Raji (cell line): ENCODE results near the gene WNK1.

ENCODE experiments used
- POLR2A ChIP-seq: IDR thresholded peaks from 2 replicates; pipeline ENCODE4 v1.6.1; 2011; ENCODE audit warnings: low read depth, low read length, control low read depth; ENCODE audit not compliant: insufficient read depth

Gene WNK1

DNA sequence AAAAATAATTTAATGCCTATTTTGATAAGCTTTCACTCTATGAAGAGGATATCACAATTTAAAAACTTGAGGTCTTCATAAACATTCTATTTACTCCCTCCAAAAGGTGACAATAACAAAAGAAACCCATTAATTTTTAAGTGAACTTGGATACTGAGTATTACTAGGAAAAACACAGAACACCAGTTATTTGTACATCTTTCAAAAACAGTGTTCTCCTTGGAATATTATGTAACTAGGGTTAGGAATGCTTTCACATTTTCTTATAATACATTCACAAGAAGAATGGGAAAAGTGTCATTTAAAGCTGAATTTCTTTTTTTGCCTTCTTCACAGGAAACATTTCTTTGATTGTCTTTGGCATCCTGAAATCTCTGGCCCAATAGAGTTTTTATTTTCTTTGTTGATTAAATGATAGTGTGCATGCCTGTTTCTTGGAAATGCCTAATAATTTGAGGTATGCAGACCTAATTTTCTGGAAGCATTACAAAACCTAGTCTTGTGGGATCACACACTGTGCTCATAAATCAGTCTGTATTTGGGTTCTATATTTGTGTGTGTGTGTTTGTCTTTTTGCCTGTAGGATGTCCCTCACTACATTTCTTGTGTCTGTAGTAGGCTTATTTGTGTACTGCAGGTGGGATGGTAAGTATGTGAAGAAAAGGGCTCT lies 76.5 kb downstream of the WNK1 start:
- no peak for TF ChIP-seq POLR2A

DNA sequence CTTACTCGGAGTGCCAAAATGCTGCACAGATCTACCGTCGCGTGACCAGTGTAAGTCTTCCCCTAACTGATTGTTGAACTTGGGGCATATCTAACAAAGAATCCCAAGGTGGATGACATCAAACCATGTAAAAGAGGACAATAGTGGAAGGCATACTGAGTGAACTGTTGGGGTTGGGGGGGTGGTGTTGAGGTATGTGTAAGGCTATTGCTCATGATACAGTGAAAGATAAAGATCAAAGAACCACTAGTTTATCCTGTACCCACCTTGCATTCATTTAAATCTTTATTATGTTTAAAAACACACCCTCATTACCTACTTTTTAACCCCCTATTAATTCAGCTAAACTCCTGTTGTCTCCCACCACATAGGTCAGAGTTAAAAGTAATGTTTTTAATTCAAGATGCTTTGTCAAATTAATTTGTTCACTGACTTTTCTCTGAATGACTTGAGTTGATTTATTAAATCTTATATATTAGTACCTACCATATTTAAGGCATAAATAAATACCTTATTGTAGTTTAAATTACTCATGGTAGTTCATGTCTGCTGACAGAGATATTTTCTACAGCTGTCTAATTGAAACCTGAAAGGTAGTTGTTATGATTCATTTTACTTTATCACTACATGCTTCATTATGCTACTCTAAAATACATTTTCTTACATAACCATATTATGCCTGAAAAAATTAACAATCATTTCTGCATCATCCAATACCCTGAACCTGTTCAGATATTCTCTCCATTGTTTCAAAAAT lies 77.9 kb downstream of the WNK1 start:
- no peak for TF ChIP-seq POLR2A

DNA sequence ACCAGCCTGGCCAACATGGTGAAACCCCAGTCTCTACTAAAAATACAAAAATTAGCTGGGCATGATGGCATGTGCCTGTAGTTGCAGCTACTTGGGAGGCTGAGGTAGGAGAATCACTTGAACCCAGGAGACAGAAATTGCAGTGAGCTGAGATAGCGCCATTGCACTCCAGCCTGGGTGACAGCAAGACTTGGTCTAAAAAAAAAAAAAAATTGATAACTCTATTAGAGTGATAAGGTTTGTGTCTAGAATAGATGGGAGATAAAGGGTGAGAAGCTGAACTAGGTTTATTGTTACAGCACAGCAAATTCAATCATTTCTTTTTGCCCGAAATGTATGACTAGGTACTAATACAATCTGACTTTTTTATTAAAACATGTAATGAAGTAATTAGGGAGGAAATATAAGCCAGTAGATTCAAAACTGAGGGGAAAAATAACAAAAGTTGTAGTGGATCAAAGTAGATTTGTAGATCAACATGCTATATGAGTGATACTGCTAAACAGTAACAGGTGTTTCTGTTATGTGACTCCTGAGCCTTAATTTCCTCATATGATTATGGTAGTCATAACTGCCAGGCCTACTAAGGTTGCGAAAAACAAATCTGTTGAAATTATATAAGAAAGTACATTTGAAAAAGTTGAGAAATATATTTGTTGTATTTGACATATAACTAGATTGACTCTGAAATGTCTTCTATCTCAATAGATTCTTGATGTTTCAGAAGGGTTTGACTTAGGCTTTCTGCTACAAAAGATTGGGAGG lies 83.6 kb downstream of the WNK1 start:
- TF ChIP-seq POLR2A = no peak

DNA sequence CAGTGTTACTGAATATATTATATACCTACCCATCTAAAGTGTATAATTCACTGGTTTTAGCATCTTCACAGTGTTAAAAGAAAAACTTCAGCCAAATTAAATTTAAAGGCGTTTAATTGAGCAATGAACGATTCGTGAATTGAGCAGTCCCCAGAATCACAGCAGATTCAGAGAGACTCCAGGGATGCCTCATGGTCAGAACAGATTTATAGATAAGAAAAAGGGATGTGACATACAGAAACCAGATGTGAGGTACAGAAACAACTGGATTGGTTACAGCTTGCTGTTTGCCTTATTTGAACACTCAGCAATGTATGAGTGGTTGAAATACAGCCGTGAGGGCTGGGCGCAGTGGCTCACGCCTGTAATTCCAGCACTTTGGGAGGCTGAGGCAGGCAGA lies 84.6 kb downstream of the WNK1 start:
- no peak for TF ChIP-seq POLR2A

DNA sequence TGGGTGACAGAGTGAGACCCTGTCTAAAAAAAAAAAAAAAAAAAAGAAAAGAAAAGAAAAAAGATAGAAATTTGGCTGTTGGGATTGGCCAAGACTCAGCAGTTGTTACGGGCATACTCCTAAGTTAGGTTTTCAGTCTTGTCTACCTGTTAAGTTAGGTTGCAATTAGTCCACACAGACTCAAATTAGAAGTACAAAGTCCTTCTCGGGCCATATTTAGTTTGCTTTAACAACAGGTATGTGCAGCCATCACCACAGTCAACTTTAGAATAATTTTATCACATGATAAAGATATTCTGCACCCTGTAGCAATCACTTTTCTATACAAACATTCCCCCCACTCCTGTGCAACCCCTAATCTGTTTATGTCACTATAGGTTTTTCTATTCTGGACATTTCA lies 85.2 kb downstream of the WNK1 start:
- no peak for TF ChIP-seq POLR2A

DNA sequence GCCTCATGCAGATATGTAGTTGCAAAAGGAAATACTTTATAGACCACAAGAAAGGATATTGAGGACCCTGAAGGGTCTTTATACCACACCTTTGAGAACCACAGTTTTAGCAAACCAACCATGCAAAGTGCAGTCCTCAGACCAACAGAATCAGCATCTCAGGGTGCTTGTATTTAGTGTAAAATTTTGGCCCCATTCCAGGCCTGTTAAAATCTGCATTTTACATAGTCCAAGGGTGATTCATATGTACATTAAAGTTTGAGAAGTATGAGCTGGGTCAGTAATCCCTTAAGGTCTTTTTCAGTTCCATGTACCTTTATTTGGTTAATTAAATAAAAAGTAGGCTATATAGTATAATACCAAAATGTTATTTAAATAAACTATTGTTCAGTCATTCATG lies 91.2 kb downstream of the WNK1 start:
- TF ChIP-seq POLR2A = no peak

DNA sequence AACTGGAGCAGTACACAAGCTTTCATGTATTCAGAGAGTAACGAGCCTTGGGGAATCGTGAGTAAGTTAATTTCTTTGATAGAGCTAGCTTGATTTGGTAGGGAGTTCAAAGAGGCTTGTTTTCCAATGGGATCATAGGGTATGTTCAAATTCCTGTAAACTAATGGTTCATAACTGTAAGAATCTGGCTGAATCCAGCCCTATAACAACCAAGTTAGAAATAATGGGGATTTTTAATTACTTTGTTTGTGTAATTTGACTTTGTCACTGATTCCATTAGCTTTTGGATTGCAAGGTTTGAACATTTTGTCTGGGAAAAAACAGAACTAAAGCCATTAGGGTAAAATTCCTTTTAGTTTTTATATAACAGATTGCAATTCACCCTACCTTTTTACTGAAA lies 94.0 kb downstream of the WNK1 start:
- TF ChIP-seq POLR2A = no peak

DNA sequence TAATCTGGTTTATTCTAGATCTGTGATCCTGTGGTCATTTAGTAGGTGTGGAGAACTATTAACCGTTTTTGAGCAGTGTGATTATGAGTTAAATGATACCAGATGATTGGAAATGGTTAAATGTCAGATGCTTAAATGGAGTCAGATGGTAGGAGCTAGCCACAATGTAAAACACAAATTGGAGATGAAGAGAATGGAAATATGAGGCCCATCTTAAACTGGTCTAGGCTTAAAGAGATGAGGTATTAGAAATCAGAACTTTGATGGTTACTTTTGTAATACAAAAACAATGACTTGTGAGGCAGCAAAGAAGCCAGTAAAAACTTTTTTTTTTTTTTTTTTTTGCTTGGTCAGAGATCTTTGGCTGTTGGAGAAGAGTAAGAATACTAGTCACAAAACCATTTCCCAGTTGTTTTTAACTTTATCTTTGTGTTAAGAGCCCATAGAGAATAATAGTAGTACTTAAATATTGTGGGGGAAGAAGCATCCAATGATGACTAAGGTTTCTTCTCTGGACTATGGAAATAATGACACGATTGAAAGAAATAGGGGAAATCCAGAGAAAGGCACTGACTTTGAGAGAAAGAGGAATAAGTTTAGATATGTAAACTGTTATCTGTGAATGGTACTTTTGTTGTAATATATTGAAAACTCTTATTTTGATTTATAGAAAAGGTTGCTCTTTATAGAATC lies 95.9 kb downstream of the WNK1 start:
- TF ChIP-seq POLR2A = no peak

DNA sequence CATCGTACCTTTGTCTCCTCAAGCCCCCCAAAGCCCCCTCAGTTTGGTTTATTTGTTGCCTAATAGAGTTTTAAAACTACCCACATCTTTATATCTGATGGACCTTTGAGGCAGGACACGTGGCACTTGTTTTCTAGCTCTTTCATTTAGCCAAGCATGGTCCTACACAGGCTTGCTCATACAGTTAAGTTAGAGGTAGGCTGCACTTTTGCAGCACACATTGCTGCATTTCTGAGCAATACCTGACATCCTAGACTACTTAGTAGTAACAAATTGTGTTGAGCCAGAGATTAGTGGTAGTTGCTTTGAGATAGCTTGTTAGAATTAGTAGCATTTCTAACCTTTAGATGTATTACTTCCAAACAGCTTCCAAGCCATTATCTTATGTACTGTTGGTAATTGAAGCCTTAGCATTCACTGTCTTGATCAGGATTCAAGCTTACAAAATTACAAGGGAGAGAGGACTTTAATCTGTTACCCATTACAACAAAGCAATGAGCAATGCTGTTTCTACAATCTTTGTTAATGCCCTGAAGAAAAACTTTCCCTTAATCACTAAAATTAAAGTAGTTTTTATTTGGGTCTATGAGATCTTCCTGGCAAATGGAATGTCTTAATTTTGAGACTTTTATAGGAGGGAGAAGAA lies 96.6 kb downstream of the WNK1 start:
- TF ChIP-seq POLR2A = no peak

DNA sequence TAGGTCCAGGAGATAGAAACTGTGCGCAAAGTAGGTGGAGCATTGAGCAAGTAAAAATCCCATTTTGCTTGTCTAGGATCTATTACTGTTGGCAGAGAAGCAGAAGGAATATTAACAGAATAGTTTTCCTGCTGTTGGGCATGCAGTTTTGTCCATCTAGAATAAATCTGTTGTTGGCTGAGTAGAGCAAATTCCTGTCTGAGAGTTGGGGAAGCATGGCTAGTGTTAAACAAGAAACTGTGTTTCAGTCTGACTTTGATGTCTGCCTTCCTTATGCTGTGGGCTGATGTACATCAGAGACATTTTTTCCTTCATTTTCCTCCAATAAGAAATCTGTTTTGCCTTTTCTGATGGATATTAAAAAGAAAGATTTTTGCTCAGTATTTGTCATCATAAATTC lies 99.0 kb downstream of the WNK1 start:
- TF ChIP-seq POLR2A = no peak

DNA sequence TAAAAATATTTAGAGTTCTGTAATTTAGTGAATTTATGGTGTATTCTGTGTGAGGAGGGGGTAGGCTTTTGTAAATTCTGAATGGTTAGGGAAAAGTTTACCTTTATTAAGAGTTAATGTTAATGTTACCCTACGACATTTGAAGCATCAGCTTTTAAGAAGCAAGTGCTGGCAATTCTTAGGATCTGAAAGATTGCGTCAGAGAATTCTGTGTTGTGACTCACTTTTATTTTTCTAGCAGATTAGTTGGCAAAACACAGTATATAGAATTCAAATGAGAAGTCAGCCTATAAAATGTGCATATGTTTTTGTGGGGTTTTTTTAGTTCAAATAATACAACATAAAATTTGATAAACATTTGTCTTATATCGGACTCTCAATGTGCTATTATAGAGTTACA lies 99.5 kb downstream of the WNK1 start:
- TF ChIP-seq POLR2A = no peak

DNA sequence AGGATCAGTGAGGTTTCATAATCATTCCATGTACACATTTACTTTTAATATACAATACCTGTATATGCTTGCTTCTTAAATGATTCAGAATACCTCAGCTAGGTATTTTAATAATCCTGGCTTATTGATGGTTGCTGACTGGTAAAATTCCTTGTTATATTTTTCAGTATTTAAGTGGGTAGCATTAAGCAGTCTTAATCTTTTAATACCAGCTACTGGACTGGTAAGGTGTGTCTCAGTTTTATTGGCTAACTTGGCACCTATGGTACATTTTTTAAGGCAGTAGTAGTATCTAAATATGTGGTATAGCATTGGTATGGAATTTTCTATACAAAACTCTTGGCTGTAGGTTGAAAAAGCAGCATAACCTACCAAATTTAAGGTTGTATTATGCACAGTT lies 100.5 kb downstream of the WNK1 start:
- TF ChIP-seq POLR2A = no peak

DNA sequence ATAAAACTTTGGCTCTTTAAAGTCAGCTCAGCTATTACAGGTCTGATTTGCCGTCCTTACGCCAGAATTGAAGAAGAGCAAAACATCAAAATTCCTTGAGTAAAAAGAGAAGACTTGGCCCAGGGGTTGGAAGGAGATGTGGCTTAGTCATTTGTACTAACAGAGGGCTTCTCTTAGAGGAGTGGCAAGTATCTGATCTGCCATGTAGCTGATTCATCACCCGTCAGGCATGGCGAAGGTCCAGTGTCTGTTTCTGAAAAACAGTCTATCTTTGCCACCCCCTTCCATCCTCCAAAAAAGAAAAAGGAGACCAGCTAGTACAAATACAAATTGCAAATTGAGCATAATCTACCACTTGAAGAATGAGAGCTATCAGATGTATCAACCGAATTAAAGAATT lies 105.2 kb downstream of the WNK1 start:
- TF ChIP-seq POLR2A = no peak

DNA sequence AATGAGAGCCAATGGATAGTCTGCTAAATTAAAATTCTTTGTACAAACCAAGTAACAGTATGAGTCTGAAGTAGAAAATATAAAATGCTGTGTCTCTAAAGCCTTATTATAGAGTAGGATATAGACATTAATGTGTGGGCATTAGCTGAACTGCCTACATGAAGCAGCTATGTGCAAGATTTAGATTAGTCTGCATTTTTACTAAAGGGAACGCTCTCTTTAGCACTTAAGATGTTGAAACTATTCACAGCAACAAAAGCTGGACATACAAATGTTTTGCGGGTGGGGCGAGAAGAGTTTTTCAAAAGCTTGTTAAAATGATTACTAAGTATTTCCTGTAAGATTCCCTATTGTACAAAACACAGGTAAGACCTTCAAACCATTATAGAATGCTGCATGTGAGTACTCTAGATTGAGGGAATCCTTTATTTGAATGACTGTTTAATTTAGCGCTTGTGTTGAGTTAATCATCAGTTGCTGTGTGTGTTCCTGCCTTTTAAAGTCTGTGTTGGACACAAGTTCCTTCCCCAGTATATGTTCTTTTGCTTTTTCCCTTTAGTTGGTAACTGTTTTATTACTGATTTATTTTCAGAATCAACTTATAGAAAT lies 110.0 kb downstream of the WNK1 start:
- no peak for TF ChIP-seq POLR2A

DNA sequence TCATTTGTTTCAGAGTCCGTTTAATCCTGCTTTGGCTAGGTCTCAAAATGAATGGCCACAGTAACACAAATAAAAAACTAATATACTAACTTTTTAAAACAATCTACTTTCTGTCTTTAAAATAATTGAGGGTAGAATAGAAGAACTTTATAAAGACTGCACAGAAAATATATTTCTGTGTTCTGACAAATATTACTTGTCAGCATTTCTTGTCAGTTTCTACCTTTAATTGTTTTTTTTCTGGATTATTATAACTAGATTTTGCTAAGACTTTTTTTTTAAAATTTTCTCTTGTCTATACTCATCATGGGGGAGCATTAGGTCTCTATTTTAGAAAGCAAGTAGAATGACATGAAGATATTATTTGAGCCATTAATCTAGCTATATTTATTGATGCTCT lies 110.9 kb downstream of the WNK1 start:
- no peak for TF ChIP-seq POLR2A
